Fibroblast of lung (primary cell): ENCODE measurements around the gene ZYG11B. TPM values are rescaled to one million over a fixed set of nuclear protein-coding genes. Genes with fewer than 3 reads are reported as not detected.
"Not testable (repeated sequence)": the region's sequence is repeated elsewhere in the genome, so short reads cannot be mapped to it uniquely, and the experiment has no call there.

Source experiments
- DNase-seq, 2 donors: peaks; one replicate each; pipeline versions ENCODE4 v3.0.0 to v3.0.0-alpha.2; 2010; ENCODE audit warnings: low read depth in 2 of 2
- H2AFZ ChIP-seq: 2 replicates; pipeline ENCODE4 v1.5.1; 2012; ENCODE audit warnings: low read length, control low read depth, inconsistent platforms
- H3K27ac ChIP-seq: 2 replicates; pipeline ENCODE4 v1.5.1; 2011; ENCODE audit warnings: low read length, control low read depth; ENCODE audit not compliant: insufficient read depth
- H3K27me3 ChIP-seq: 2 replicates; pipeline ENCODE4 v1.5.1; 2011; ENCODE audit warnings: mild to moderate bottlenecking, low read length; ENCODE audit not compliant: control insufficient read depth, insufficient read depth
- H3K36me3 ChIP-seq: 2 replicates; pipeline ENCODE4 v1.5.1; 2011; ENCODE audit warnings: low read length; ENCODE audit not compliant: control insufficient read depth, insufficient read depth
- H3K4me1 ChIP-seq: 2 replicates; pipeline ENCODE4 v1.5.1; 2011; ENCODE audit warnings: low read length; ENCODE audit not compliant: control insufficient read depth, insufficient read depth; ENCODE audit errors: extremely low read depth
- H3K4me2 ChIP-seq: 2 replicates; pipeline ENCODE4 v1.5.1; 2011; ENCODE audit warnings: low read length, control low read depth; ENCODE audit not compliant: insufficient read depth; ENCODE audit errors: extremely low read depth
- H3K4me3 ChIP-seq, 4 experiments: fragments of 200-600 bp in 1 of 4; sonication (generic) in 1 of 4; replicated peaks in 1 of 4; 2 replicates each; pipeline ENCODE4 v1.5.1; 2011 to 2016; ENCODE audit warnings: low read length in 4 of 4, low read depth in 3 of 4, mild to moderate bottlenecking in 3 of 4, control low read depth in 2 of 4, inconsistent platforms in 1 of 4, mixed read lengths in 1 of 4; ENCODE audit not compliant: insufficient read depth in 1 of 4; ENCODE audit errors: control extremely low read depth in 1 of 4
- H3K79me2 ChIP-seq: 2 replicates; pipeline ENCODE4 v1.5.1; 2012; ENCODE audit warnings: mild to moderate bottlenecking, low read length, inconsistent platforms; ENCODE audit not compliant: control insufficient read depth, insufficient read depth
- H3K9ac ChIP-seq: 2 replicates; pipeline ENCODE4 v1.5.1; 2011; ENCODE audit warnings: mild to moderate bottlenecking, low read length, control low read depth; ENCODE audit not compliant: insufficient read depth
- H3K9me3 ChIP-seq: 2 replicates; pipeline ENCODE4 v1.5.1; 2012; ENCODE audit warnings: low read depth, low read length; ENCODE audit not compliant: control insufficient read depth, insufficient read depth
- H4K20me1 ChIP-seq: 2 replicates; pipeline ENCODE4 v1.5.1; 2011; ENCODE audit warnings: low read length; ENCODE audit not compliant: control insufficient read depth, insufficient read depth; ENCODE audit errors: extremely low read depth
- EZH2 ChIP-seq: IDR thresholded peaks from 2 replicates; pipeline ENCODE4 v1.5.1; 2012; ENCODE audit warnings: low read length, control low read depth, mild to moderate bottlenecking; ENCODE audit errors: missing control alignments
- polyA plus RNA-seq, 2 donors: library from polyadenylated mRNA; depleted of rRNA in 1 of 2; stranded (reverse) in 1 of 2; unstranded in 1 of 2; fragments of >200 nt; gene quantifications; 2 replicates each; pipeline ENCODE4 v1.2.1, GENCODE V29; 2011 to 2012; ENCODE audit warnings: missing spikeins in 1 of 2
- total RNA-seq: library from RNA; depleted of rRNA; stranded (reverse); fragments of >200 nt; gene quantifications from 2 replicates; pipeline ENCODE4 v1.2.1, GENCODE V29; 2014
- TF ChIP-seq, protein P1 (sequence below), 2 donors: IDR thresholded peaks in 1 of 2; conservative IDR thresholded peaks in 1 of 2; 1 replicate in 1 of 2; 2 replicates in 1 of 2; pipeline ENCODE4 v1.5.1; 2011 to 2012; ENCODE audit warnings: low read length in 2 of 2, control low read depth in 1 of 2, inconsistent platforms in 1 of 2, low read depth in 1 of 2, mild to moderate bottlenecking in 1 of 2

ZYG11B gene
- total and polyA plus RNA-seq, 2 donors (not counting 1 experiment from before 2014, with no cell fraction given): 30.2 to 50.7 TPM

DNA sequence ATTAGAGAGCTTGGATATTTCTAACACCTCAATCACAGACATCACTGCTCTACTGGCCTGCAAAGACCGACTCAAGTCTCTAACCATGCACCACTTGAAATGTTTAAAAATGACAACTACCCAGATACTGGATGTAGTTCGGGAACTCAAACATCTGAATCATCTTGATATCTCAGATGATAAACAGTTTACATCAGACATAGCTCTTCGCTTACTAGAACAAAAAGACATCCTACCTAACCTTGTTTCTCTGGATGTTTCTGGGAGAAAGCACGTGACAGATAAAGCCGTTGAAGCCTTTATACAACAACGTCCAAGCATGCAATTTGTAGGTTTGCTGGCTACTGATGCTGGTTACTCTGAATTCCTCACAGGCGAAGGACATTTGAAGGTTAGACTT, 45.1 kb downstream of the ZYG11B start:
- Histone ChIP-seq H3K4me3 (no peak overlapping the region), H3K27me3 (no peaks in the 10 kb centered on the region), H3K36me3 (no peaks in the 10 kb centered on the region), H3K4me1 (no peaks in the 10 kb centered on the region), H3K27ac (no peak overlapping the region), H3K79me2 (no peaks in the 10 kb centered on the region), H2AFZ (no peak overlapping the region), H4K20me1 (no peaks in the 10 kb centered on the region), H3K9ac (no peak overlapping the region), H3K4me2 (no peak overlapping the region), H3K9me3 (no peaks in the 10 kb centered on the region)
- DNase-seq: peak in 1 of 2 donors; percentile 18
- TF ChIP-seq, protein P1, sequence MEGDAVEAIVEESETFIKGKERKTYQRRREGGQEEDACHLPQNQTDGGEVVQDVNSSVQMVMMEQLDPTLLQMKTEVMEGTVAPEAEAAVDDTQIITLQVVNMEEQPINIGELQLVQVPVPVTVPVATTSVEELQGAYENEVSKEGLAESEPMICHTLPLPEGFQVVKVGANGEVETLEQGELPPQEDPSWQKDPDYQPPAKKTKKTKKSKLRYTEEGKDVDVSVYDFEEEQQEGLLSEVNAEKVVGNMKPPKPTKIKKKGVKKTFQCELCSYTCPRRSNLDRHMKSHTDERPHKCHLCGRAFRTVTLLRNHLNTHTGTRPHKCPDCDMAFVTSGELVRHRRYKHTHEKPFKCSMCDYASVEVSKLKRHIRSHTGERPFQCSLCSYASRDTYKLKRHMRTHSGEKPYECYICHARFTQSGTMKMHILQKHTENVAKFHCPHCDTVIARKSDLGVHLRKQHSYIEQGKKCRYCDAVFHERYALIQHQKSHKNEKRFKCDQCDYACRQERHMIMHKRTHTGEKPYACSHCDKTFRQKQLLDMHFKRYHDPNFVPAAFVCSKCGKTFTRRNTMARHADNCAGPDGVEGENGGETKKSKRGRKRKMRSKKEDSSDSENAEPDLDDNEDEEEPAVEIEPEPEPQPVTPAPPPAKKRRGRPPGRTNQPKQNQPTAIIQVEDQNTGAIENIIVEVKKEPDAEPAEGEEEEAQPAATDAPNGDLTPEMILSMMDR (conservative IDR thresholded peaks at IDR 0.05 in 1 of 2, IDR thresholded peaks at IDR 0.05 in 1 of 2; ENCODE audit: low read depth in 1 of 2, low read length in 2 of 2): no peak
- no peak for TF ChIP-seq EZH2

DNA sequence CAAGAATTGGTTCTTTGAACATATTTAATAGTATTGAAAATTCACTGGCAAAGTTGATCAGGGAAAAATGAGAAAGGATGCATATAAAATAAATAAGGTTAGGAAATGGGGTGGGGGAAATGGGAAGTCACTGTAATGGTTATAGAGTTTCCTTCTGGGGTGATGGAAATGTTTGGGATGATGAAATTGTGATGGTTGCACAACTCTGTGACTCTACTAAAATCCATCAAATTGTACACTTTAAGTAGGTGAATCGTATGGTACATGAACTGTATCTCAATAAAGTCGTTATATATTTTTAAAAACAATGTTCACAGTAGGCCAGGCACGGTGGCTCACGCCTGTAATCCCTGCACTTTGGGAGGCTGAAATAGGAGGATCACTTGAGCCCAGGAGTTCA, 59.9 kb downstream of the ZYG11B start:
- TF ChIP-seq, protein P1 (conservative IDR thresholded peaks at IDR 0.05 in 1 of 2, IDR thresholded peaks at IDR 0.05 in 1 of 2; ENCODE audit: low read depth in 1 of 2, low read length in 2 of 2): no peak
- TF ChIP-seq EZH2: no peak
- DNase-seq: no peak

DNA sequence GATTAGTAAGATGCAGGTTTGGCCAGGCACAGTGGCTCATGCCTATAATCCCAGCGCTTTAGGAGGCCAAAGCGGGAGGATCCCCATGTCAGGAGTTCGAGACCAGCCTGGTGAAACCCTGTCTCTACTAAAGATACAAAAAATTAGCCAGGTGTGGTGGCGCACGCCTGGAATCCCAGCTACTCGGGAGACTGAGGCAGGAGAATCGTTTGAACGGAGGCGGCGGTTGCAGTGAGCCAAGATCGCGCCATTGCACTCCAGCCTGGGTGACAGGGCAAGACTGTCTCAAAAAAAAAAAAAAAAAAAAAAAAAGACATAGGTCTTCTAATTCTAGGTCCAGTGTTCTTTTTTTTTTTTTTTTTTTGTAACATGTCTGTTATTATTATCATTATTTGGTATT, 64.2 kb downstream of the ZYG11B start:
- H4K20me1 ChIP-seq, H2AFZ ChIP-seq, H3K27ac ChIP-seq, H3K9me3 ChIP-seq, H3K79me2 ChIP-seq, DNase-seq, H3K4me1 ChIP-seq, H3K27me3 ChIP-seq, H3K4me2 ChIP-seq, H3K4me3 ChIP-seq, H3K9ac ChIP-seq, H3K36me3 ChIP-seq: not testable (repeated sequence)

More for the DNA sequence above, 59.9 kb downstream of the ZYG11B start:
- no peaks in the 10 kb centered on the region for H4K20me1 ChIP-seq
- H3K27ac ChIP-seq: no peak overlapping the region
- no peak overlapping the region for H3K4me3 ChIP-seq
- H3K27me3 ChIP-seq: no peaks in the 10 kb centered on the region
- no peaks in the 10 kb centered on the region for H3K79me2 ChIP-seq
- no peaks in the 10 kb centered on the region for H3K9me3 ChIP-seq
- no peak overlapping the region for H3K4me2 ChIP-seq
- no peaks in the 10 kb centered on the region for H3K4me1 ChIP-seq
- H3K9ac ChIP-seq: no peak overlapping the region
- H3K36me3 ChIP-seq: no peaks in the 10 kb centered on the region
- no peak overlapping the region for H2AFZ ChIP-seq
